IPS-NIHi11 (cell line): ENCODE results near the gene ZNF697.
"Not testable (repeated sequence)": the region's sequence is repeated elsewhere in the genome, so short reads cannot be mapped to it uniquely, and the experiment has no call there.

Source experiments
- DNase-seq: peaks from one replicate; pipeline ENCODE4 v3.0.0; 2012; ENCODE audit warnings: mixed read lengths, low spot score

The ZNF697 gene

DNA sequence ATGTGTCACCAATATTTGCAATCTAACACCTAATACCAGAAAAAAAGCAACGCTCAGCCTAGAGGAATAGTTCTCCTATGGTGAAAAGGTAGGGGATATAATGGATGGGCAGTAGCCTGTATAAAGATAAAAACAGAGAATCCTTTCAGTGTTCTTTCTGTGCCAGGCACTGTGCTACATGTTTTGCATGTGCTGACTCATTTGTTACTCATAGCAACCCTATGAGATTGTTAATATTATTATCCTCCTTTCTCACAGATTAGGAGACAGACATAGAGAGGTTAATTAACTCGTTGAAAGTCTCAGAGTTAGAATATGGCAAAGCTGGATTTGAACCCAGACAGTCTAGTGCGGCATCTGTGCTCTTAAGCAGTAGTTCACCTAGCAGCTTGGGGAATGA is 45.3 kb downstream of the ZNF697 start:
- DNase-seq: not testable (repeated sequence)

DNA sequence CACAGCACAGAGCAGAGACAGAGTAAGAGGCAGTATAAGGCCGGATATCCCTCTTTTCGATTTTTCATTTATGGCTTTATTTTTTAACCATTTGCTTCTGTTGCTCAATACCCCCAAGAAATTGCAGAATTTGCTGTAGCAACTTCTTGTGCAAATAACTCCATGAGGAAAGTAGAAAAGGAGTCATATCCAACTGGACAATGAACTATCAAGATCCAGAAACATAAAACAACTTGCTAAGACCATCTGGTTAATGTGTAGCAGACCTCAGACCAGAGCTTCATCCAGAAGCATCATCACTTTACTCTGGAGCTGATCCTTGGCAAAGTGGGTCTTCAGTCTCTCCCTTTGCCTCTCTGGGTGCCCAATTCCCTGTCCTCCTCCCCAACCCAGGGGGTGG is 45.9 kb downstream of the ZNF697 start:
- no peak for DNase-seq

DNA sequence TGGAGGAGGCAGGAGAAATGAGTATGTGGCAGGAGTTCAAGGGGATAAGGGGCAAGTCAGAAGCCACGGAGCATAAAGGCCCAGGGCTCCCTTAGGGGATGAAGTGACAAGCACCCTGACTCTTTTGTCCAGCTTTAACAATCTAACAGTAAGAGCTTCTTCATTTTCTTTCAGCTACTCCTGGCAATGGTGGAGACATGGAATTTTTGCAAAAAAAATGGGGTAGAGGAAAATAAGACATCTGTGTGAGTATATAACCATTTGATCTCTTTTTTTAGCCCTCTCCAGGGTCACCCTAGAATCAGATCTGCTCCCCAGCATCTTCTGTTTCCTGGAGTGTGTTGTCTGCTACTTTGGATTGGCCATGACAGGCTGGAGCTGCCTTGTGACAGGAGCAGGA is 47.1 kb downstream of the ZNF697 start:
- DNase-seq: no peak

DNA sequence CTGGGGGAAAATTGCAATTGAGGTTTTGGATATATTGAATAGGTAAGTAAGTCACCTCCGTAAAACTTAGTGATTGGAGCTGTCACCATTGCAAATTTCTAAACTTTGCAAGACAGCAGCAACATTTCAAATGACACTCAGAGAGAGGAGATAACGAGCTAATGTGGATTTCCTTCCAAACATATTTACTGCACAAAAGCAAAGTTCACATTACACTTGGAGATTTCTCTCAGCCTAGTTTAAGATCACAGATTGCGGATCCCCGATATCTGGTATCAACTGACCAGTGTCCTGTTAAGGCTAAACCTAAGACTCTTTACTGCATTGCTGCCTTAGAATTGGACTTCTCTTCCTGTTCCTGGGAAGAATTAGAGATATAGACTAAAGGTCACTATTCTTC is 47.5 kb downstream of the ZNF697 start:
- no peak for DNase-seq

DNA sequence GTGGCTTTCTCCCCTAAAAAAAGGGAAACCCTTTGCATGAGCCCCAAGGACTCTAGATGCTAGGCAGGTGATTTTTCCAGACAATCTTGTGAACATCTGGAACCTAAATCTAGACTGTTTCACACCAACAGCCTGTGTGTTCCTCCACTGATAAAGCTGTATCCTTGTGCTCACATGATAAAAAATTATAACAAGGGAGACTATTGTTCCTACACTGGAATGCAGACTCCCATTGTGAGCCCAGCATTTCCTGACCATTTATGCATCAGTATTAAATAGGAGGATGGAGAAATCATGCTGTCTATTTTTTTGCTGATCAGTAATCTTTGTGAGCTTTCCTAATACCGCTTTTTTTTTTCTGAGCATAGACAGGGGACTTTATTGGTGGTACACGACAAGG is 52.5 kb downstream of the ZNF697 start:
- DNase-seq: no peak

DNA sequence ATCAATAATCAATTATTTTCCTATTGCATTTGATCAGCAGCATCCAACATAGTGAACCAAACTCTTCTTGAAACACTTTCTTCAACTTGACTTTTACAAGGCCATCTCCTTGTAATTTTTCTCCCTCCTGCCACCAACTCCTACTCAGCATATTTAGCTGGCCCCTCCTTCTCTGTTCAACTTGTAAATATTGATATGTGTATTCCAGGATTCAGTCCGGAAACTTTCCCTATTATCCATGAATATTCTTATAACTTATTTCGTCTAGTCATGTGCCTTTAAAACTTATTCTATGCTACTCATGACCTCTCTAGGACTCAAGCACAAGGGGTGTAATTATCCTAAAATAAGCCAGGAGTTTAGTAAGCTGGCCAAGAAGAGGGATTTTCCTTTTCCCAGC is 52.9 kb downstream of the ZNF697 start:
- no peak for DNase-seq

DNA sequence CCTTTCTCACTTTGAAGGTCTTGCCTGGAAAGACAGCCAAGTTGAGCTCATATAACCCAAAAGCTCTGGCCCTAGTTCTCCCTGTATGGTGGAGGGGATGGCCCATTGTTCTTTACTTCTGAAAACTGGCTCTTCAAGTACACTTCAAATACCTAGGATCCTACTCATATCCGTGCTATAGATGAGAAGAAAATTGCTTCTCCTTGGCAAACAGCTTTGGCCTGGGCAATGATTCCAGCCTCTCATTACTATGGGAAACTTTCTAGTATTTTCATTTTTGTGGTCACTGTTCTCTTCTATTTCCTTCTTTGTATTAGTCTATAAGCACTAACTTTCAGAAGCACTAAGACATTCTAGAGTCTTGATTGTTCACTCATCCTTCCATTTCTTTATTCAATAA is 53.7 kb downstream of the ZNF697 start:
- no peak for DNase-seq

DNA sequence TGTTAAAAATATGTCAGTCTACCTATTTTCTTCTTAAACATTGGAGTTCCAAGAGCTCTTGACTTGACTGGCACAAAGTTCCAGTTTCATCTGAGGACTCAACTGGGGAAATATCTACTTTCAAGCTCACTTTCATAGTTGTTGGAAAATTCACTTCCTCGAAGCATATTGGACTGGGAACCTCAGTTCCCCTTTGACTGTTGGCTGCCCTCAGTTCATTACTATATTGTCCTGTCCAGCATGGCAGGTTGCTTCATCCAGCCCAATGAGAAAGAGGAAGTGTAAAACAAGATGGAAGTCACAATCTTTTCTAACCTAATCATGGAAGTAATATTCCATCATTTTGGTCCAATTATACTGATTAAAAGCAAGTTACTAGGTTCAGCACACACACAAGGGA is 54.3 kb downstream of the ZNF697 start:
- no peak for DNase-seq

DNA sequence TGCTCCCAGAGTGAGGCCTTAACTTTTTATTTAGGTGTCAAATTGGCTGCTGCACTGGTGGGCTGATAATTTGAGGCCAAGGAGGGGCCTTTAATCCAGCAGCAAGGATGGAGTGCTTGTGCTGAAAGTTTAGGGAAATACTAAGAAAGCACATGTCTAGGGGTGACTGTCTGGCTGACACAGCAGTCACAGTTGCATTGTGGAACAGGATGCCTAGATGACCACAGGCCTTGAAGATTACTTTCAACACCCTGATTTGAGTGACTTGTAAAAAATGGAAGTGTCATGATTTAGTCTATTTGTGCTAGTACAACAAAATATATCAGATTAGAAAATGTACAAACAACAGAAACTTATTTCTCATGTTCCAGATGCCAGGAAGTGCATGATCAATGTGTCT is 57.7 kb downstream of the ZNF697 start:
- DNase-seq: no peak

DNA sequence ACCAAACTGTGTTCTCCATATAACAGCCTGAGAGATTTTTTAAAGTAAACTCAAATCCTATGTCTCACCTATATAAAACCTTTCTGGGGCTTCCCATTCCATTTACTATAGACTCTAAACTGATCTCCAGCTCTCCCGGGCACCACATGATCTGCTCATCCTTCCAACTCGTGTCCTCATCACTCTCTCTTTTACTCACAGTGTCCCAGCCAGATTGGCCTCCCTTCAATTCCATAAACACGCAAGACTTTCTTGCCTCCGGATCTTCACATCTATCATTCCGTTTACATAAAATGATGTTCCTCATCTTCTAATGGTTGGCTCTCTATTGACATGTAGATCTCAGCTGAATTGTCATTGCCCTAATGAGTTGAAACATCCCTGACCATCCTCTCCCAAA is 59.4 kb downstream of the ZNF697 start:
- DNase-seq: no peak

DNA sequence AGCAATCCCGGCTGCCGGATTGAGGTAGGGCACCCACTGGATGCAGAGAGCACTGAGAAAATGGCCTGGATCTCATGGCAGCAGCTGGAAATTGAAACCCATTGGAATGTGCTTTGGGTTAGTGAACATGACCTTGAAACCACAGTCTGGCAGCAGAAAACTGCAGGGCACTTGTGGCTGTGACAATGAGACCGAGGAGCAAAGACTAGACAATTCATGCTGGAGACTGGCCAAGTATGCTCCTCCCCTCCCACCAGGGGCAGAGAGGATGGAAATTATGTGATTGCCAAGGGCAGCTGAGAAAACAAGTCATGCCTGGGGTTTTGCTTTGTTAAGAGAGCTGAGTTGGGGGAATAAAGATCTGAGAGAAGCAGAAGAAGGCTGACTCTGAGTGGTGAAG is 60.7 kb downstream of the ZNF697 start:
- DNase-seq: peak; percentile 7

DNA sequence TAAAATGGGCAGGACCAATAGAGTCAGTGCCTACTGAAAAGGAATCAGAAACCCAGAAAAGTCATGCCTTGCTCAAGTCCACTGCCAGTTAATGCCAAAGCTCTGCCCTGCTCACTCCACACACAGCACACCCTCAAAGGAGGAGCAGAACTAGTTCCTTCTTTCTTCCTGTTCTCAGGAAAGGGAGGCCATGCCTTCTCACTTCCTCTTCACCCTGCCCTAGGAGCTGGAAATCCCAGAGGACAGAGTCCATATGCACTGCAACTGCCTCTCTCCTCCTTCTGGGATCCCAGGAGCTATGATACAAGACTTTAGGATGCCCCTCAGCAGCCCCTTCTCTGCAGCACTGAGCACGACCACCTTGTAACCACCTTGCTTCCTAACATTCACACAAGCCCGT is 62.3 kb downstream of the ZNF697 start:
- not testable (repeated sequence) for DNase-seq

DNA sequence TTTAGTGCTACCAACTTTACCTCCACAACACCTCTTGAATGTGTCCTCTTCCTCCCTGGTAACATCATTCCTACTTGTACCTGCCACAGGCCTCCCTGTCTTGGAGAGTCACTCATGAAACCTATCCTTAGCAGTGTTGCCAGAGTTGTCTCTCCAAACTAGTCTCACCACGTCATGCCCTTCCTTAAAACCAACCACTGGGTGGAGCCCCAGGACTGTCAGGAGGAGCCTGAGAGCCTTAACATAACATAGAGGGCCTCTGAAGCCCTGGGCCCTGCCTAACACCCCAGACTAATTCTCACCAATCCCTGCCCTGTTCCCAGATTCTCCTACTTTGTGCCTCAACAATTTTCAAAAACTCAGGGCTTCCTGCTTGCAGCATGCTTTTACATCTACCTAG is 65.3 kb downstream of the ZNF697 start:
- DNase-seq: peak; percentile 53

DNA sequence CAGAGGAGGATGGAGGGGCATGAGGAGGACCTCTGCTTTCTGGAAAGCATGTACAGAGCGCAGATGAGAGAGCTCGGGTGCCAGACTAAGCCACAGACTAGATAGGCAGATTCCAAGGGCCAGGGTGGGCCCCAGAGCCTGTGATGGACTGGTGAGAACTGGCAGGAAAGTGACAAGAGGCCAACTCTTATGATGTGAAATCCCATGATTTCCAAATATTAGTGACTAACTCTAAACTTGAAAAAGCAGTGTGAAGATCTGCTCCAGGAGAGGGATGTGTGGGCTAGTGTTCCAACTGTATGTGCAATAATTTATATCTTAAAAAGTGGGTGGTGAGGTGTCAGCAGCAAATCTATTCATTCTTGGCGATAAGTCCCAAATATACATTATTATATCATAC is 67.0 kb downstream of the ZNF697 start:
- DNase-seq: not testable (repeated sequence)

DNA sequence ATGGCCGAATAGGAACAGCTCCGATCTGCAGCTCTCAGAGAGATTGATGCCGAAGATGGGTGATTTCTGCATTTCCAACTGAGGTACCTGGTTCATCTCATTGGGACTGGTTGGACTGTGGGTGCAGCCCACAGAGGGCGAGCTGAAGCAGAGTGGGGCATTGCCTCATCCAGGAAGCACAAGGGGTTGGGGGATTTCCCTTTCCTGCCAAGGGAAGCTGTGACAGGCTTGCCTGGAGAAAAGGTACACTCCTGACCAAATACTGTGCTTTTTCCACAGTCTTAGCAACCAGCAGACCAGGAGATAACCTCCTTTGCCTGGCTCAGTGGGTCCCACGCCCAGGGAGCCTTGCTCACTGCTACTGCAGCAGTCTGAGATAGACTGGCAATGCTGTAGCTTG is 74.2 kb downstream of the ZNF697 start:
- DNase-seq: no peak

DNA sequence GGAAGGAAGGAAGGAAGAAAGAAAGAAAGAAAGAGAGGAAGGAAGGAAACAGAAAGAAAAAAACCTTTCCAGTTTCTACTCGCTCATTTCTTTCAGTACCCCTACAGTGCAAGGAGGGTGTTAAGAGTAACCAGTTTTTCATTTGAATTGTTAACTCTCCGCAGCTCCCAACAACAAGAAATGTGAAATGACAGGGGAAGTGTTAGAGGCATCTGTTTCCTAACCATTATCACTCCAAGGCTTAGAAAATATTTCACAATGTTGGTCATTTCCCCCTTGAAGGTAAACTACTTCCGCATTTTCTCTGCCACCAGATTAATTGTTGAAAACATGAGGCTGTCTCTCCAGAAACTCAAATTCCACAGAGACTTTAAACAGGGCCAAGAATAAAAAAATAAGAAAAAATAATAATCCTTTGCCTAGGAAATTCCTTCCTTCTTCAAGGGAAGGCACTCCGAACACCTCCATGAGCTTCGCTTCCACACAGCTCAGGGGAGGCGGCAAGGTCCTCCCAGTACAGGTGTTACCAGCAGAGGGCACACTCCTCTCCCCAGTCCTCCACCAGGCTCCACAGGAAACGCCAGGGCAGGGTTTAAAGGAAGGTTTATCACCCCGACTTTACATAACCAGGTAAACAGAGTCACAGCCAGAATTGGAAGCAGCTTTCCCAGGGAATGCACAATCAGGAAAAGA is 78.0 kb downstream of the ZNF697 start:
- not testable (repeated sequence) for DNase-seq
